Hepatocyte (in vitro differentiated cells): ENCODE measurements around the gene LRRTM1.

Experiments
- EZH2 ChIP-seq: fragments of 200-600 bp; sonication (generic); IDR thresholded peaks from 2 replicates; pipeline ENCODE4 v1.6.1; 2016; ENCODE audit warnings: antibody characterized with exemption, mild to moderate bottlenecking, borderline replicate concordance
- TF ChIP-seq, protein P1 (sequence below): fragments of 200-600 bp; sonication (generic); IDR thresholded peaks from 2 replicates; pipeline ENCODE4 v1.5.1; 2016; ENCODE audit warnings: antibody characterized with exemption, mild to moderate bottlenecking; ENCODE audit not compliant: poor library complexity

DNA sequence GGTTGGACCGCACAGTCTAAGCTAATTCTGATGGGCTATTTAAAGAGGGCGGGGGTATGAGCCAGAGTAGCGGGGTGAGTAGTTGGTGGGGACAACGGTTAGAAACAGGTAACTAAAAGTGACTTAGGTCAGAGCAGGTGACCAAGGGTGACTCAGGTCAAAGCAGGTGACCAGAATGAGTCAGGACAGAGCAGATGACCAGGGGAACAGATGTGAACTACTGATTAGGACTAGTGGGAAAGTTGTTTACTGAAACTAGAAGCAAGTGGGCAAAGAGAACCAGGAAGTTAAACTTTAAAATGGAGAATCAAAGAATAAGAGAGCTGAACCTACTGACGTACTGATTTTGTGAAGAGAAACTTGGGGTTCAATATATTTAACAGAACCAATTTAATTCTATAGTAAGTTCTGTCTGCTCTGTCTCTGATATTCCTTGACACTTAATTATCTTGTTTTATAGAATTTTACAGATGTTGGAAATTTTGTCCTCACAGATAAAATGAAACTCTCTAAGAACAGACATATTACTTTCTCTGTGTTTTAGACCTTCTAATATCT lies 7.8 kb upstream of the LRRTM1 start:
- TF ChIP-seq, protein P1, sequence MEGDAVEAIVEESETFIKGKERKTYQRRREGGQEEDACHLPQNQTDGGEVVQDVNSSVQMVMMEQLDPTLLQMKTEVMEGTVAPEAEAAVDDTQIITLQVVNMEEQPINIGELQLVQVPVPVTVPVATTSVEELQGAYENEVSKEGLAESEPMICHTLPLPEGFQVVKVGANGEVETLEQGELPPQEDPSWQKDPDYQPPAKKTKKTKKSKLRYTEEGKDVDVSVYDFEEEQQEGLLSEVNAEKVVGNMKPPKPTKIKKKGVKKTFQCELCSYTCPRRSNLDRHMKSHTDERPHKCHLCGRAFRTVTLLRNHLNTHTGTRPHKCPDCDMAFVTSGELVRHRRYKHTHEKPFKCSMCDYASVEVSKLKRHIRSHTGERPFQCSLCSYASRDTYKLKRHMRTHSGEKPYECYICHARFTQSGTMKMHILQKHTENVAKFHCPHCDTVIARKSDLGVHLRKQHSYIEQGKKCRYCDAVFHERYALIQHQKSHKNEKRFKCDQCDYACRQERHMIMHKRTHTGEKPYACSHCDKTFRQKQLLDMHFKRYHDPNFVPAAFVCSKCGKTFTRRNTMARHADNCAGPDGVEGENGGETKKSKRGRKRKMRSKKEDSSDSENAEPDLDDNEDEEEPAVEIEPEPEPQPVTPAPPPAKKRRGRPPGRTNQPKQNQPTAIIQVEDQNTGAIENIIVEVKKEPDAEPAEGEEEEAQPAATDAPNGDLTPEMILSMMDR = no peak
- TF ChIP-seq EZH2 = no peak
